GM12865 (cell line): ENCODE data around the gene PLEKHA7.
"Not testable (repeated sequence)": the region's sequence is repeated elsewhere in the genome, so short reads cannot be mapped to it uniquely, and the experiment has no call there.

ENCODE experiments used
- DNase-seq: peaks from one replicate; pipeline ENCODE4 v3.0.0; 2010; ENCODE audit warnings: low read depth
- H3K4me3 ChIP-seq: 2 replicates; pipeline ENCODE4 v1.5.1; 2011; ENCODE audit warnings: mild to moderate bottlenecking, low read depth, low read length, control low read depth
- CTCF ChIP-seq: IDR thresholded peaks from 2 replicates; pipeline ENCODE4 v1.5.1; 2011; ENCODE audit warnings: low read length, control low read depth, low read depth, inconsistent platforms; ENCODE audit not compliant: insufficient read depth; ENCODE audit errors: missing control alignments

PLEKHA7 gene

DNA sequence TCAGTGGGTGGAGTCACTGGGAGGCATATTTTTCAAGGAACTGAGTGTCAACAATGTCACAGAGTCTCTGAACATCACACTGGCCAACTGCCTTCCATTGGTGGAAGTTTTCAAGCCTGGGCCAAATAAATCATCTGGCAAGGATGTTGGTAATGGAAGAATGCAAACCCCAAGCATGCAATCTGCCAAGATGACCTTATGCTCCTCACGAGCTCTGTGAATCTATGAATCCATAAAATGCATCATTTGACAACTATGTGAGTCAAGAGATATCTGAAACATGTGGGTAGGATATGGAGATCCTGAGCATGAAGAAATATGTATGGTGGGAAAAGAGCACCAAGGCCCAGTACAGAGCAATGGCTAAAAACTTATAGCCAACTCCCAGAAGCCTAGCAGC is 122.2 kb downstream of the PLEKHA7 start:
- no peak overlapping the region for H3K4me3 ChIP-seq
- no peak for DNase-seq
- no peak for TF ChIP-seq CTCF

DNA sequence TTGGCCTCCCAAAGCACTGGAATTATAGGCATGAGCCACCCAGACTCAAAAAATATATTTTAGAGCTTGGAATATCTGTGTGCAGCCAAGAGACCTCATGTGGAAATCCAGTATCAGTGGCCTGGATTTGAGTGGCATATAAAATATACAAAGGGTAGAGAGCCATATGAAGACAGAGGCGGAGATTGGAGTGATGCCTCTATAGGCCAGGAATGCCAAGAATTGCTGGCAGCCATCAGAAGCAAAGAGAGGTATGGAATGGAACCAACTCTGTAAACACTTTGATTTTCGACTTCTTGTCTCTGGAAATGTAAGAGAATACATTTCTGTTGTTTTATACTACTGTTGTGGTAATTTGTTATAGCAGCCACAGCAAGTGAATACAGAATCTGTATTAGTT is 123.0 kb downstream of the PLEKHA7 start:
- no peak for TF ChIP-seq CTCF
- no peak for DNase-seq

DNA sequence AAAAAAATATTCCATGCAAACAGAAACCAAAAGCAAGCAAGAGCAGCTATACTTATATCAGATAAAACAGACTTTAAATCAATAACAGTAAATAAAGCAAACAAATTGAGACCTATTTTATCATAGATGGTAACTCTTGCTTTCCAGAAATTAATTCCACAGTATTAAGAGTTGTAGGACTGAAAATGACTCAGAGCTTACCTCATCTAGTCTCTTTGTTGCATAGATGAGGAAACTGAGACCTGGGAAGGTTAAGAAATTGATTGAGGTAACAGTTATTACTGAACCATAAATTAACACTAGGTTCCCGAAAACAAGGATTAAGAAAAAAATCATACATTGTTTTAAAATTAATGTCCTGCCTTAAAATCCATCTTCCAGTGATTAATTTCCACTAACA is 123.8 kb downstream of the PLEKHA7 start:
- no peak overlapping the region for H3K4me3 ChIP-seq
- no peak for DNase-seq
- no peak for TF ChIP-seq CTCF

More for the DNA sequence above, 123.0 kb downstream of the PLEKHA7 start:
- no peak overlapping the region for H3K4me3 ChIP-seq

- no peak for DNase-seq
- no peak overlapping the region for H3K4me3 ChIP-seq
- TF ChIP-seq CTCF = no peak
Observed at GRCh38 chr11:16889905-16890304, 124.3 kb downstream of the PLEKHA7 start.

GRCh38 chr11:16889010-16889409 is 125.2 kb downstream of the PLEKHA7 start:
- H3K4me3 ChIP-seq, DNase-seq: not testable (repeated sequence)

DNA sequence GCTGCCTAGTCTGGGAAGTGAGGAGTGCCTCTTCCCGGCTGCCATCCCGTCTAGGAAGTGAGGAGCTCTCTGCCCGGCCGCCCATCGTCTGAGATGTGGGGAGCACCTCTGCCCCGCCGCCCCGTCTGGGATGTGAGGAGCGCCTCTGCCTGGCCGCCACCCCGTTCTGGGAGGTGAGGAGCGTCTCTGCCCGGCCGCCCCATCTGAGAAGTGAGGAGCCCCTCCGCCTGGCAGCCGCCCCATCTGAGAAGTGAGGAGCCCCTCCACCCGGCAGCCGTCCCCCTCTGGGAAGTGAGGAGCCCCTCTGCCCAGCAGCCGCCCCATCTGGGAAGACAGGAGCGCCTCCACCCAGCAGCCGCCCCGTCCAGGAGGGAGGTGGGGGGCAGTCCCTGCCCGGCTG is 126.3 kb downstream of the PLEKHA7 start:
- not testable (repeated sequence) for H3K4me3 ChIP-seq, DNase-seq

GRCh38 chr11:16883174-16883573 is 131.0 kb downstream of the PLEKHA7 start:
- DNase-seq = no peak
- TF ChIP-seq CTCF = no peak
- H3K4me3 ChIP-seq = no peak overlapping the region

DNA sequence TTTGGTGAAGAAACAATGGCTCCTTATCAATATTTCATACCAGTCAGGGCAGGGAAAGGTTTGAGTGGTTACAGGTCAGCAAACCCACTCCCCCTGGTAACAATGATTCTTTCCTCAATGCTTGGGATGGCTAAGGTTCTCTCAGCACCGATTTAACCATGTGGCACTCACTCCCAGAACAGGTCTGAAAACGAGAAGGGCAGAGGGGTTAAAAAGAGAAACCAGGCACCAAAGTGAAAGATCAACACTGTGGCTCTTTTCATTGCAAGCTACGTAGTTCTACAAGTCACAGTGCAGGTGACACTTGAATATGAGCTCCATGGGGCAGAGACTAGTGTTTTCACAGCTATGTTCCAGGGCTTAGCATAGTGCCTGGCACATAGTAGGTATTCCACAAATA is 132.4 kb downstream of the PLEKHA7 start:
- DNase-seq = peak; percentile 46
- TF ChIP-seq CTCF = no peak

More for the DNA sequence above, 132.4 kb downstream of the PLEKHA7 start:
- peak overlapping the region; percentile 23 for H3K4me3 ChIP-seq
